Keratinocyte (primary cell): Measurements from ENCODE around the gene FOXI1. TPM values are rescaled to one million over a fixed set of nuclear protein-coding genes. Genes with fewer than 3 reads are reported as not detected.

Experiments
- DNase-seq: peaks from one replicate; pipeline ENCODE4 v3.0.0-alpha.2; 2011; ENCODE audit warnings: low read depth, missing footprints, low spot score
- FAIRE-seq: peaks from 2 replicates; lab custom pipeline; 2011; peaks lifted over from hg19 to GRCh38; lab: Jason Lieb, UNC
- H2AFZ ChIP-seq: 2 replicates; pipeline ENCODE4 v1.6.0; 2012; ENCODE audit warnings: low read length, control low read depth, inconsistent platforms; ENCODE audit not compliant: control insufficient read depth
- H3K27ac ChIP-seq: 2 replicates; pipeline ENCODE4 v1.5.1; 2011; ENCODE audit warnings: low read length; ENCODE audit not compliant: control insufficient read depth, insufficient read depth
- H3K27me3 ChIP-seq: 3 replicates; pipeline ENCODE4 v1.6.0; 2011; ENCODE audit warnings: low read length; ENCODE audit not compliant: control insufficient read depth, insufficient read depth; ENCODE audit errors: extremely low read depth
- H3K36me3 ChIP-seq, 2 experiments: 2 replicates in 1 of 2; 3 replicates in 1 of 2; pipeline ENCODE4 v1.5.1; 2011; ENCODE audit warnings: low read length in 2 of 2, mild to moderate bottlenecking in 1 of 2; ENCODE audit not compliant: control insufficient read depth in 2 of 2, insufficient read depth in 2 of 2; ENCODE audit errors: extremely low read depth in 1 of 2
- H3K4me1 ChIP-seq: 3 replicates; pipeline ENCODE4 v1.5.1; 2011; ENCODE audit warnings: low read length; ENCODE audit not compliant: control insufficient read depth, insufficient read depth; ENCODE audit errors: extremely low read depth
- H3K4me2 ChIP-seq: 3 replicates; pipeline ENCODE4 v1.6.0; 2011; ENCODE audit warnings: low read depth, low read length; ENCODE audit not compliant: control insufficient read depth, insufficient read depth; ENCODE audit errors: extremely low read depth
- H3K4me3 ChIP-seq, 3 experiments: fragments of 200-600 bp in 1 of 3; sonication (generic) in 1 of 3; 2 replicates in 2 of 3; 3 replicates in 1 of 3; pipeline ENCODE4 v1.5.1; 2011 to 2016; ENCODE audit warnings: low read length in 3 of 3, mild to moderate bottlenecking in 3 of 3, control low read depth in 2 of 3, inconsistent platforms in 1 of 3, low read depth in 1 of 3, mixed read lengths in 1 of 3, mixed run types in 1 of 3, moderate library complexity in 1 of 3; ENCODE audit not compliant: control insufficient read depth in 2 of 3, insufficient read depth in 2 of 3; ENCODE audit errors: extremely low read depth in 1 of 3
- H3K79me2 ChIP-seq: 2 replicates; pipeline ENCODE4 v1.6.0; 2012; ENCODE audit warnings: low read length; ENCODE audit not compliant: control insufficient read depth, insufficient read depth
- H3K9ac ChIP-seq: 3 replicates; pipeline ENCODE4 v1.6.0; 2011; ENCODE audit warnings: low read length; ENCODE audit not compliant: control insufficient read depth, insufficient read depth; ENCODE audit errors: extremely low read depth
- H3K9me1 ChIP-seq: 3 replicates; pipeline ENCODE4 v1.6.0; 2011; ENCODE audit warnings: low read length; ENCODE audit not compliant: control insufficient read depth, insufficient read depth; ENCODE audit errors: extremely low read depth
- H3K9me3 ChIP-seq: 2 replicates; pipeline ENCODE4 v1.5.1; 2012; ENCODE audit warnings: low read depth, low read length; ENCODE audit not compliant: control insufficient read depth
- H4K20me1 ChIP-seq: 3 replicates; pipeline ENCODE4 v1.6.0; 2011; ENCODE audit warnings: low read length; ENCODE audit not compliant: control insufficient read depth, insufficient read depth; ENCODE audit errors: extremely low read depth
- EZH2 ChIP-seq: IDR thresholded peaks from one replicate; pipeline ENCODE4 v1.6.1; 2012; ENCODE audit warnings: inconsistent platforms, mild to moderate bottlenecking, low read length, moderate library complexity
- dilution Hi-C: fragments of 300-500 bp; cut with MboI; formaldehyde crosslinking; loops from one replicate; pipeline ENCODE4 v1.7.0; 2020; ENCODE audit warnings: low sequenced_read_pairs; ENCODE audit not compliant: extremely low pct_ligation_motif_present
- polyA plus RNA-seq, 5 experiments: library from polyadenylated mRNA; depleted of rRNA in 3 of 5; stranded (reverse) in 3 of 5; stranded (forward) in 1 of 5; unstranded in 1 of 5; fragments of >200 nt; gene quantifications; 1 replicate in 1 of 5; 2 replicates in 3 of 5; 3 replicates in 1 of 5; pipeline versions ENCODE4 v1.2.1 to v1.2.3, GENCODE V29; 2011 to 2012; ENCODE audit warnings: missing spikeins in 2 of 5, low read depth in 1 of 5, low replicate concordance in 1 of 5
- TF ChIP-seq, protein P1 (sequence below), 3 experiments: IDR thresholded peaks in 1 of 3; conservative IDR thresholded peaks in 1 of 3; optimal IDR thresholded peaks in 1 of 3; 2 replicates in 2 of 3; 3 replicates in 1 of 3; pipeline versions ENCODE3 to v1.5.1; 2011; ENCODE audit warnings: low read length in 3 of 3, mild to moderate bottlenecking in 3 of 3, moderate library complexity in 2 of 3, control low read depth in 1 of 3, inconsistent platforms in 1 of 3; ENCODE audit not compliant: insufficient read depth in 2 of 3; ENCODE audit errors: extremely low read depth in 1 of 3

FOXI1 gene
- polyA plus RNA-seq, 1 donor (not counting 4 experiments of a cell fraction or from before 2014, with no cell fraction given): not detected

DNA sequence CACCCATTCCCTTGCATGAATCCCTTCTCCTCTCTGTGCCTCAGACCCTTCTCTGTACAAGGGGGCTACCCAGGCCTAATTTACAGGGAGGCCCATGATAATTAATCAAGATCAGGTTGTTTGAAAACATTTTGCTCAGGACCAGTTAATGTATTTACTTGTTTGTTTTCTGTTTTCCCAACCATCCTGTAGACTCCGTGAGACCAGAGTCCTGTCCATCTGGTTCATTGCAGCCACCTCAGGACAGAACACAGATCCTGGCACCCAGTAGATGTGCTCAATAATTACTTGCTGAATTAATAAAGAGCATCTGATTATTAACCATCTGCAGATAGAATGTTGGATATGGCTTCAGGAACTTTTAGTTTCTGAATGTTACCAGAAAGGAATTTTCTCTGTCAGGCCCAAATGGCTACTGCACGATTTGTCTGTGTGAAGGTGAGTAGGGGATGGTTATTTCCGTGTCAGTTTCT is 27.3 kb downstream of the FOXI1 start:
- no peak overlapping the region for H3K4me2 ChIP-seq
- H2AFZ ChIP-seq: no peak overlapping the region
- TF ChIP-seq, protein P1, sequence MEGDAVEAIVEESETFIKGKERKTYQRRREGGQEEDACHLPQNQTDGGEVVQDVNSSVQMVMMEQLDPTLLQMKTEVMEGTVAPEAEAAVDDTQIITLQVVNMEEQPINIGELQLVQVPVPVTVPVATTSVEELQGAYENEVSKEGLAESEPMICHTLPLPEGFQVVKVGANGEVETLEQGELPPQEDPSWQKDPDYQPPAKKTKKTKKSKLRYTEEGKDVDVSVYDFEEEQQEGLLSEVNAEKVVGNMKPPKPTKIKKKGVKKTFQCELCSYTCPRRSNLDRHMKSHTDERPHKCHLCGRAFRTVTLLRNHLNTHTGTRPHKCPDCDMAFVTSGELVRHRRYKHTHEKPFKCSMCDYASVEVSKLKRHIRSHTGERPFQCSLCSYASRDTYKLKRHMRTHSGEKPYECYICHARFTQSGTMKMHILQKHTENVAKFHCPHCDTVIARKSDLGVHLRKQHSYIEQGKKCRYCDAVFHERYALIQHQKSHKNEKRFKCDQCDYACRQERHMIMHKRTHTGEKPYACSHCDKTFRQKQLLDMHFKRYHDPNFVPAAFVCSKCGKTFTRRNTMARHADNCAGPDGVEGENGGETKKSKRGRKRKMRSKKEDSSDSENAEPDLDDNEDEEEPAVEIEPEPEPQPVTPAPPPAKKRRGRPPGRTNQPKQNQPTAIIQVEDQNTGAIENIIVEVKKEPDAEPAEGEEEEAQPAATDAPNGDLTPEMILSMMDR (optimal IDR thresholded peaks at IDR 0.05 in 1 of 3, IDR thresholded peaks at IDR 0.05 in 1 of 3, conservative IDR thresholded peaks at IDR 0.05 in 1 of 3; ENCODE audit: extremely low read depth in 1 of 3, insufficient read depth in 2 of 3, low read length in 3 of 3): no peak
- no peak for TF ChIP-seq EZH2
- dilution Hi-C loops: no loop called here
- H3K4me3 ChIP-seq: no peak overlapping the region
- no peaks in the 10 kb centered on the region for H3K79me2 ChIP-seq
- DNase-seq (no peak), FAIRE-seq (no peak)
- no peak overlapping the region for H3K27ac ChIP-seq
- no peaks in the 10 kb centered on the region for H3K9me3 ChIP-seq
- no peak overlapping the region for H3K9ac ChIP-seq
- no peaks in the 10 kb centered on the region for H3K27me3 ChIP-seq
- H3K9me1 ChIP-seq: no peaks in the 10 kb centered on the region
- no peaks in the 10 kb centered on the region for H3K36me3 ChIP-seq
- no peaks in the 10 kb centered on the region for H3K4me1 ChIP-seq
- H4K20me1 ChIP-seq: no peaks in the 10 kb centered on the region

DNA sequence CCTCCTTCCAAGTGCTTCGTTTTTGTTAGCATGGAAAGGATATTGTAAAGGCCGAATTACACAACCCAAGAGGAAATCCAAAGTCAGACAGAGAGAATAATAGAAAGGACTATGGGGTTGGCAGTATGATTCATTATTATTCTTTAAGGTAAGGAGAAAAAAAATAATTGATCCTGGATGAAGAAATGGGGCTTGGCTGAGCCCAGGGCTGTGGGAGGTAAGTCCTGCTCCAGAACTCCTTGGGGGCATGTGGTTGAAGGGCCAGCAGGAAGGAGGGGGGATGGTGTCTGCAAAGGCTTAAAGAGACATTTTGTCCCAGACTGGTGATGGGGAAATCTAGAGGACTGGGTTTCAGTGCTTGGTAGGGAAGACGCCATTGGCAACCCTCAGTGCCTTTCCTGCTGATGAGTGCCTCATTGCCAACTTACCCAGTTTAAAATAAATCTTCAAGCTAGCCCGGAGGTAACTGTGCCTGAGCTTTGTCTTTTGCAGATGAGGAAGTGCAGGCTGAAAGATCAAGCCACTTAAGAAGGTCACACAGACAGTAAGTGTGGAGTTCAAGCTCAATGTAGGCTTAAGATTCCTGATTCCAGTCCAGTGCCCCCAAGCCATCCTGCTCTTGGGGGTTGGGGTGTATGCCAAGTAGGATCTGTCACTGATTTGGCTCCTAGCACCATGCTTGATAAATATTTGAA is 30.2 kb downstream of the FOXI1 start:
- FAIRE-seq (no peak), DNase-seq (no peak)
- no peak for TF ChIP-seq EZH2
- no peaks in the 10 kb centered on the region for H3K9me1 ChIP-seq
- H3K27ac ChIP-seq: no peak overlapping the region
- H3K27me3 ChIP-seq: no peaks in the 10 kb centered on the region
- H3K4me1 ChIP-seq: no peaks in the 10 kb centered on the region
- no peaks in the 10 kb centered on the region for H4K20me1 ChIP-seq
- no peak overlapping the region for H3K4me3 ChIP-seq
- dilution Hi-C loops: no loop called here
- H3K4me2 ChIP-seq: no peak overlapping the region
- H3K9me3 ChIP-seq: no peaks in the 10 kb centered on the region
- no peaks in the 10 kb centered on the region for H3K79me2 ChIP-seq
- H2AFZ ChIP-seq: no peak overlapping the region
- H3K9ac ChIP-seq: no peak overlapping the region
- no peaks in the 10 kb centered on the region for H3K36me3 ChIP-seq

DNA sequence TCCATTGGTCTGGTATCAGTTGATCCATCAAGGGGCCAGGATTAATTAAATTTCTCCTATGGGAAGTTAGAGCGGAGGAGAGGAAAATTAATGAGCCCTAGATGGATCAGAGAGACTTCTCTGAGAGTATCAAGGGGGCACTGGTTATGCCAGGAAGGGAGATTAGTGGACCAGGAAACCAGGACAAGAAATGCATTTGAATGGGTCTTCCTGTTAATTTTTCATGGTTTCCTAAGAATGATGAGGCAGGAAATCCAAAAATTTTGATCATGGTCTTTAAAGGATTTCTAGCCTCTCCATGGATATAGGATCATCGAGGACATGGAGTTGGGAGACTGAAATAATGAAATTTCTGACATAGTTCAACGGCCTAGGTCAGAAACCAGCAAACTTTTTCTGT is 30.8 kb downstream of the FOXI1 start:
- Histone ChIP-seq H2AFZ (no peak overlapping the region), H3K9ac (no peak overlapping the region), H3K9me3 (no peaks in the 10 kb centered on the region), H3K4me3 (no peak overlapping the region), H3K27me3 (no peaks in the 10 kb centered on the region), H3K9me1 (no peaks in the 10 kb centered on the region), H3K36me3 (no peaks in the 10 kb centered on the region), H3K4me1 (no peaks in the 10 kb centered on the region), H4K20me1 (no peaks in the 10 kb centered on the region), H3K79me2 (no peaks in the 10 kb centered on the region), H3K27ac (no peak overlapping the region), H3K4me2 (no peak overlapping the region)
- dilution Hi-C loops: no loop called here
- FAIRE-seq (no peak), DNase-seq (no peak)
- no peak for TF ChIP-seq EZH2
- TF ChIP-seq, protein P1 (optimal IDR thresholded peaks at IDR 0.05 in 1 of 3, IDR thresholded peaks at IDR 0.05 in 1 of 3, conservative IDR thresholded peaks at IDR 0.05 in 1 of 3; ENCODE audit: extremely low read depth in 1 of 3, insufficient read depth in 2 of 3, low read length in 3 of 3): no peak
